ENCODE results near the gene PGK2.
"Not testable (repeated sequence)": the region's sequence is repeated elsewhere in the genome, so short reads cannot be mapped to it uniquely, and the experiment has no call there.

Gene PGK2

GRCh38 chr6:49787176-49787575 lies at the start of gene PGK2:
PGK2 (minus strand) TSS chr6:49787285; CDS start chr6:49787187, 98 bp downstream.
- Mint-ChIP-seq H3K4me1 (ENCODE audit: low read depth) (no peaks in the 10 kb centered on the region), H3K27me3 (no peaks in the 10 kb centered on the region), H3K27ac (no peak within 1 kb of the TSS), H3K36me3 (ENCODE audit: low read depth) (no peaks in the 10 kb centered on the region), H3K9me3 (peaks cover 8% of the 10 kb centered on the region), H3K4me3 (no peak within 1 kb of the TSS)
- intact Hi-C loops (cut with micrococcal nuclease), result no loop called here

DNA sequence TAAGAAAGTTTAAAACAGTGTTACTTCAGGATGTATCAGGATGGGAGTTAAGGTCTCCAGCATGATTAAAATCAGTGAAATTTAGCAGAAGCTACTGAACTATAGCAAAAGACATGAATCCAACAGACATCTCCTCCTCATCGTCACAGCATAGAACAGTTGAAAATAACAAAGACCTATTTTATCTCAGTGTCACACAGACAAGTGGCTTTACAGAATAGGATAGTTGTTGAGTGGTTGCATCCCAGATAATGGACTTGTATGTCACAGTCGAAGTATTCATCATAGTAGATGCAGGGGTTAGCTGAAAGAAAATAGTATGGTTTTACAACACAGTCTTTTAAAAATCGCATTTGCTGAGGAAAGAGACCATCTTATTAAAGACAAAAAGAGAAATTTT lies 48.1 kb upstream of the PGK2 start:
- Mint-ChIP-seq H3K9me3 (no peaks in the 10 kb centered on the region), H3K27ac (no peak overlapping the region), H3K27me3 (no peaks in the 10 kb centered on the region), H3K4me1 (ENCODE audit: low read depth) (no peaks in the 10 kb centered on the region), H3K36me3 (ENCODE audit: low read depth) (no peaks in the 10 kb centered on the region), H3K4me3 (no peak overlapping the region)
- intact Hi-C loops (cut with micrococcal nuclease), result no loop called here

DNA sequence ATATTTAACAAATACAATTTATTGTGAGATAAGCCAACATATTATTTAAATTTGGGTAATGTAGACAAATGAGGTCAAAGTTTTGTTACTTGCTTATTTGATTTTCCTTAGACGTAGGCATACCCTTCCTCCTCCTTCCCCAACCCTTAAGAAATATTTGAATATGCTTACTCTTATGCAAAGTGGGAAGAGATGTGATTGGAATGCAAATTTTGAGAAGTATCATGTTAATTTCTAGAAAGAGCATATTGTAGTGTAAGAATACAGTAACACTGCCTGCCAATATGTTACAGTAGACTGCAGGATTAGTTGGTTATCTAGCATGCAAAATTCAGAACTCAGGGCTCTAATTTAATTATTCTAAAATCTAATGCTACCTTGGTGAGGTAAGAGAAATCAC lies 46.3 kb upstream of the PGK2 start:
- Mint-ChIP-seq H3K4me1 (ENCODE audit: low read depth) (no peaks in the 10 kb centered on the region), H3K36me3 (ENCODE audit: low read depth) (no peaks in the 10 kb centered on the region), H3K27ac (no peak overlapping the region), H3K4me3 (no peak overlapping the region), H3K27me3 (no peaks in the 10 kb centered on the region), H3K9me3 (no peaks in the 10 kb centered on the region)
- intact Hi-C loops (cut with micrococcal nuclease), result no loop called here

DNA sequence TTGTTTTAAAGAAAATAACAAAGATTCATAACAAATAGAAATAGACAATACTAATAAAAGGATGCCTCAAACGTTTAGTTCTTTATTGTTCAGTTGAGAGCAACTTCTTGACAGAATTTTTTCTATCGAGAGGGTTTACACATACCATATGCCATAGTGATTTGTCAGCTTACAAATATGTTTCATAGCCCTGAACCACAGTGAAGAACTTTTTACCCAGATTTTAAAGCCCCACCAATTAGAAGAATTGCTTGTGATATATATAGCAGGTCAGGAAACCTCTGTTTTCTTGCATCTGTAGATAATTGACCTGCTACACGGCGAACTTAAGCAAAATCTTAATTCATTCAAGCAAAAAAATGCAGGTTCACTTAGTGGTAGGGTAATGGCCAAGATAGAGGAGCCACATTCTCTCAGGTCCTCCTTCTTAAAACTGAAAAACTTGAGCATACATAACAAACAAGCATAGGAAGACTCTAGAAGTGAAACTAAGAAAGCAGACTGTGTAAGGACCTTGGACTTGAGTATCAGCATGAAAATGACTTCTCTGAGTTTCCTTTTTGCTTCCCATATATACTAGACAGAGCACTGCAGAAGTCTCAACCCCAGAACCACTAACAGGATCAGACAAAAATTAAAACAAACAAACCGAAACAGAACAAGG lies 39.8 kb upstream of the PGK2 start:
- Mint-ChIP-seq H3K4me3 (no peak overlapping the region), H3K27ac (no peak overlapping the region), H3K9me3 (no peaks in the 10 kb centered on the region), H3K4me1 (ENCODE audit: low read depth) (no peaks in the 10 kb centered on the region), H3K27me3 (no peaks in the 10 kb centered on the region), H3K36me3 (ENCODE audit: low read depth) (no peaks in the 10 kb centered on the region)
- intact Hi-C loops (cut with micrococcal nuclease), result no loop called here

DNA sequence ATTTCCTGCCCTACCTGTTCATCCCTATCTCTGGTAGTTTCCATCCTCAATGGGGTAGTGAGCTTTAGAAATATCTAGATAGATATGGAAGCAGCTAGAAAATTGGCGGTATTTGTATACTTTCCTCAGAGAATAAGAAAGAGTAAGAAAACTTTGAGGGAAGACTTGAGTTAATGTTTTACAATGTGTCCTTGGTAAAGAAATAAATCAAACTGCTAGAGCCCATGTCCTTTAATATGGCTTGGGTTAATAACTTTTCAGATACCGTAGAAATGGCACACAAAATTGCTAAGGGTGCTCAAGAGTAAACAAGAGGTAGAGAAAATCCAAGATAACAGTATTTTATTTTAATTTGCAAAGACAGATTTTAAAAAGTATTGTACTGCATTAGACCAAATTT lies 28.1 kb upstream of the PGK2 start:
- no peak overlapping the region for H3K27ac Mint-ChIP-seq
- no peak overlapping the region for H3K4me3 Mint-ChIP-seq
- intact Hi-C loops (cut with micrococcal nuclease), result no loop called here
- no peaks in the 10 kb centered on the region for H3K9me3 Mint-ChIP-seq
- H3K27me3 Mint-ChIP-seq, result no peaks in the 10 kb centered on the region
- H3K36me3 Mint-ChIP-seq (ENCODE audit: low read depth), result no peaks in the 10 kb centered on the region
- H3K4me1 Mint-ChIP-seq (ENCODE audit: low read depth), result no peaks in the 10 kb centered on the region

DNA sequence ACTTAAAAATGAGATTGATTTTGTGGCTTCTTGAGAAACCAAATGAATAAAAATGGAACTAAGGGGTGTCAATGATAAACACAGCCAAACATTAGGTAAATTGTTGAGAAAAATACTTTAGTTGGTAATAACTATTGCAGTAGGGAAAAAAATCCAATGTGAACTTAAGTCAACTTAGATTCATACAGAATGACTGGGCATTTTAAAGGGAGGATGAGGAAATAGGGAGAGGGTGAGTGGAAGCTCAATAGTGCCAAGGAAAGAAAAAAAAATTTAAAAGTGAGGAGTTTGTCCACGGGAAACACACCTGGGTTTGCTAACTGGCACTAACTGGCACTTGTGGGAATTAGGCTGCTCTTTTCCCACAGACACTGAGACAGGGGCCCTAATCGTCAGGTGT lies 26.2 kb upstream of the PGK2 start:
- intact Hi-C loops (cut with micrococcal nuclease), result no loop called here
- H3K36me3 Mint-ChIP-seq (ENCODE audit: low read depth), result no peaks in the 10 kb centered on the region
- H3K4me3 Mint-ChIP-seq, result no peak overlapping the region
- no peaks in the 10 kb centered on the region for H3K4me1 Mint-ChIP-seq (ENCODE audit: low read depth)
- no peaks in the 10 kb centered on the region for H3K9me3 Mint-ChIP-seq
- H3K27me3 Mint-ChIP-seq, result no peaks in the 10 kb centered on the region
- no peak overlapping the region for H3K27ac Mint-ChIP-seq

DNA sequence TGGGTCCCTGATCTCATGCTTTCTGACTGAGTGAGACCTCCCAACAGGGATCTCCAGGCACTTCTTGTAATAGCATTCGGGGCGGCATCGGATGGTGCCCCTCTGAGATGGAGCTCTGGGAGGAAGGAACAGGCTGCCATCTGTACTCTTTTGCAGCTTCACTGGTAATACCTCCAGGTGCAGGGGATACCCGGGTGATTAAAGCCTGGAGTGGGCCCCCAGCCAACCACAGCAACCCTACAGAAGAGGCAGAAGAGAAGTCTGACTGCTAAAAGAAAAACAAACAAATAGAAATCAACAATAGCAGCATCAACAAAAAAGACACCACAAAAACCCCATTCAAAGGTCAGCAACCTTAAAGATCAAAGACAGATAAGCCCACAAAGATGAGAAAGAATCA lies 19.1 kb upstream of the PGK2 start:
- Mint-ChIP-seq H3K4me3 (no peak overlapping the region), H3K9me3 (peaks cover 25% of the 10 kb centered on the region), H3K36me3 (ENCODE audit: low read depth) (no peaks in the 10 kb centered on the region), H3K27ac (no peak overlapping the region), H3K27me3 (no peaks in the 10 kb centered on the region), H3K4me1 (ENCODE audit: low read depth) (no peaks in the 10 kb centered on the region)
- intact Hi-C loops (cut with micrococcal nuclease), result no loop called here

- H3K27me3 Mint-ChIP-seq, result no peaks in the 10 kb centered on the region
- intact Hi-C loops (cut with micrococcal nuclease), result no loop called here
- no peak overlapping the region for H3K4me3 Mint-ChIP-seq
- peaks cover 25% of the 10 kb centered on the region for H3K9me3 Mint-ChIP-seq
- H3K4me1 Mint-ChIP-seq (ENCODE audit: low read depth), result no peaks in the 10 kb centered on the region
- no peak overlapping the region for H3K27ac Mint-ChIP-seq
- H3K36me3 Mint-ChIP-seq (ENCODE audit: low read depth), result no peaks in the 10 kb centered on the region
Measured at GRCh38 chr6:49805246-49805645, 18.2 kb upstream of the PGK2 start.

DNA sequence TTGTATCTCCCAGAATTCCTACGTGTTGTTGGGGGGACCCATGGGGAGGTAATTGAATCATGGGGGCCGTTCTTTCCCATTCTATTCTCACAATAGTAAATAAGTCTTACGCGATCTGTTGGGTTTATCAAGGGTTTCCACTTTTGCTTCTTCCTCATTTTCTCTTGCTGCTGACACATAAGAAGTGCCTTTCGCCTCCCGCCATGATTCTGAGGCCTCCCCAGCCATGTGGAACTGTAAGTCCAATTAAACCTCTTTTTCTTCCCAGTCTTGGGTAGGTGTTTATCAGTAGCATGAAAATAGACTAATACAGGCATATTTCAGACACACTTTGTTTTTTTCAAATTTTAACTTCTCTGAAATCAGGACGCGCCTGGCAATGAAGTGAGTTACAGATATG lies 14.4 kb upstream of the PGK2 start:
- no peak overlapping the region for H3K4me3 Mint-ChIP-seq
- no peak overlapping the region for H3K27ac Mint-ChIP-seq
- no peaks in the 10 kb centered on the region for H3K4me1 Mint-ChIP-seq (ENCODE audit: low read depth)
- intact Hi-C loops (cut with micrococcal nuclease), result no loop called here
- no peaks in the 10 kb centered on the region for H3K36me3 Mint-ChIP-seq (ENCODE audit: low read depth)
- peaks cover 20% of the 10 kb centered on the region for H3K9me3 Mint-ChIP-seq
- H3K27me3 Mint-ChIP-seq, result no peaks in the 10 kb centered on the region

DNA sequence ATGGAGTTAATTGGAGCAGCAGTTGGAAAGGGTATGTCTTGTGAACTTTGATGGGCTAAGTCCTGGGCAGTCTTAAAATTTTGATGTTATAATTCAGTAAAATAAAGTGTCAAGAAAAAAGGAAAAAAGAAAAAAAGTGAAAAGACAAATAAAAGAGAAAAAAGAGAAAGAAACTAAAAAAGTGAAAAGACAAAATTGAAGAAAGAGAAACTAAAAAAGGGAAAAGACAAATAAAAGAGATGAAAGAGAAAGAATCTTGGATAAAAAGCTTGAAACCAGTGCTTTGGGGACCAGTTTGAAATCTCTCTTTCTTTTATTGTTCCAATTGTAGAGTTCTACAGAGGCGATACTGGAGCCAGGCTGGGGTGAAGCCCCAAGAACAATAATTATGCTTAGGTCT lies 12.0 kb upstream of the PGK2 start:
- intact Hi-C loops (cut with micrococcal nuclease), result no loop called here
- Mint-ChIP-seq H3K27me3 (no peaks in the 10 kb centered on the region), H3K4me1 (ENCODE audit: low read depth) (no peaks in the 10 kb centered on the region), H3K9me3 (peaks cover under 1% of the 10 kb centered on the region), H3K36me3 (ENCODE audit: low read depth) (no peaks in the 10 kb centered on the region), H3K27ac (no peak overlapping the region), H3K4me3 (no peak overlapping the region)

GRCh38 chr6:49796842-49797455 lies 9.9 kb upstream of the PGK2 start:
- H3K36me3 Mint-ChIP-seq (ENCODE audit: low read depth); H3K4me1 Mint-ChIP-seq (ENCODE audit: low read depth); H3K27ac Mint-ChIP-seq; intact Hi-C loops (cut with micrococcal nuclease); H3K9me3 Mint-ChIP-seq; H3K27me3 Mint-ChIP-seq; H3K4me3 Mint-ChIP-seq: not testable (repeated sequence)

- H3K4me1 Mint-ChIP-seq (ENCODE audit: low read depth), result no peaks in the 10 kb centered on the region
- H3K27ac Mint-ChIP-seq, result no peak overlapping the region
- no peak overlapping the region for H3K4me3 Mint-ChIP-seq
- H3K9me3 Mint-ChIP-seq, result peaks cover 8% of the 10 kb centered on the region
- no peaks in the 10 kb centered on the region for H3K36me3 Mint-ChIP-seq (ENCODE audit: low read depth)
- no peaks in the 10 kb centered on the region for H3K27me3 Mint-ChIP-seq
- intact Hi-C loops (cut with micrococcal nuclease), result no loop called here
Measured at GRCh38 chr6:49790341-49790740, 3.3 kb upstream of the PGK2 start.

GRCh38 chr6:49784272-49784671 lies 2.8 kb downstream of the PGK2 start:
- Mint-ChIP-seq H3K27ac (no peak overlapping the region), H3K9me3 (peaks cover 8% of the 10 kb centered on the region), H3K27me3 (no peaks in the 10 kb centered on the region), H3K4me3 (no peak overlapping the region), H3K4me1 (ENCODE audit: low read depth) (no peaks in the 10 kb centered on the region), H3K36me3 (ENCODE audit: low read depth) (no peaks in the 10 kb centered on the region)
- intact Hi-C loops (cut with micrococcal nuclease), result no loop called here

DNA sequence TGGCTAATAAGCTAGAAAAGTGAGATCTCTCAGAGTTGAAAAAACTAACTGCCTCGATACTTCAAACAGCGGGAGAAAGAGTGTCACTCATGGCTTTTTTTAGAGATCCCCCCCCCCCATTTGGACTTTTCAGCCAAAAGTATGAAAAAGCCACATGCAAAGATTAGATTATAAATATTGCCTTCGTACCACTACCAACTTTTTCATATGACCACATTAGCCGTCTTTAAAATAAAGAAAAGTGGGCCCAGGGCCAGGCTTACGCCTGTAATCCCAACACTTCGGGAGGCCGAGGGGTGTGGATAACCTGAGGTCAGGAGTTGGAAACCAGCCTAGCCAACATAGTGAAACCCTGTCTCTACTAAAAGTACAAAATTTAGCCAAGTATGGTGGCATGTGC lies 4.4 kb downstream of the PGK2 start:
- Mint-ChIP-seq H3K4me3 (no peak overlapping the region), H3K4me1 (ENCODE audit: low read depth) (no peaks in the 10 kb centered on the region), H3K27ac (no peak overlapping the region), H3K27me3 (no peaks in the 10 kb centered on the region), H3K9me3 (peaks cover 8% of the 10 kb centered on the region), H3K36me3 (ENCODE audit: low read depth) (no peaks in the 10 kb centered on the region)
- intact Hi-C loops (cut with micrococcal nuclease), result no loop called here

DNA sequence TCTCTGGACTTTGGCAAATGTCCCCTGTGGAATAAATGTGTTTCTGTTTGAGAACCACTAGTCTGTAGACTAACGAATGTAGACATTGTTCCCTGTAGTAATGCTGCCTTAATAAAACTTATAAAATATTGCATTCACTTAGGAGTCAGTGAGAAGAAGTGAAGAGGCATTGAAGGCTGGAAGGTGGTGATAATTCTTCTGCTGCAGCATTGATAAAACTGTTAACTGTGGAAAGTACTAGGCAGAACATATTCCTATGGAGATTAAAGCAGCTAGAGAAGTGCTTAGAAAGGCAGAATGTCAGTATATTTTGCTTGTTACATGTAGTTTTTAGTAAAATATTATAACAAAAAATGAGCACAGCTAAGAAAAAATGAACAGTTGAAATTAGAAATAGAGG lies 4.8 kb downstream of the PGK2 start:
- no peaks in the 10 kb centered on the region for H3K4me1 Mint-ChIP-seq (ENCODE audit: low read depth)
- no peaks in the 10 kb centered on the region for H3K27me3 Mint-ChIP-seq
- no peaks in the 10 kb centered on the region for H3K36me3 Mint-ChIP-seq (ENCODE audit: low read depth)
- peaks cover 8% of the 10 kb centered on the region for H3K9me3 Mint-ChIP-seq
- H3K4me3 Mint-ChIP-seq, result no peak overlapping the region
- H3K27ac Mint-ChIP-seq, result no peak overlapping the region
- intact Hi-C loops (cut with micrococcal nuclease), result no loop called here

Data from dendritic cell treated with granulocyte-macrophage colony-stimulating factor and Interleukin-4, amounts not matched to agents 40 ng/mL and 50 ng/mL, for 4 days (primary cell).